Stimulated activated CD8-positive, alpha-beta memory T cell treated with anti-CD3 and anti-CD28 coated beads, Interleukin-2, amount 100 ng/mL, for 1 hour (primary cell): ENCODE data around the gene KDM4D.
"Not testable (repeated sequence)": the region's sequence is repeated elsewhere in the genome, so short reads cannot be mapped to it uniquely, and the experiment has no call there.

Experiments
- DNase-seq, 2 donors: peaks; one replicate each; pipeline ENCODE4 v3.0.0-alpha.2; 2020; ENCODE audit warnings: low read depth in 2 of 2

KDM4D gene

DNA sequence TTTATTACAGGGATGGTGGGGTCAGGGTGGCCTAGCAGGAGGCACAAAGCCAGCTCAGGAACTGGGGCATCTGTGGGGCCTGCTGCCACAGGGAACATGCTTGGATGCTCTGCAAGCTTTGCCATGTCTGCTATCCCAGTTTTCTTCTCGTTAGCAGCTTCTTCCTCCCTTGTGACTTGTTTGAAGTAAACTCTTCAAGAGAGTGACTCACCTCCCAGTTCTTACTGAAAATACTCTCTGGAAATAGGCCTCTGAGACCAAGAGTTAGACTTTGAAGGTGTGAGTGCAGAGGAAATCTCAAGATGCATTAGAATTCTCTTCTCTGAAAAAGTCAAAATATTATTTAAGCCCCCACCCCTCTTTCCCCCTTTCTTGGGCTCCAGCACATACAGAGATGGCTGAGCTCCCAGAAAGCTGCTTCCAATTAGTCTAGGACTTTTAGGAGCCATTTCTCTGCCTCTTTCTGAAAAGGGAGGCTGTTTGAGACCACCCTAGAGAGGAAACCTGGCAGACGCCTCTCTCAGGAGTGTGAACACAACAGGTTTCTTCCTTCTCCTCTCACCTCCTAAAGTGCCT, 15.3 kb upstream of the KDM4D start:
- DNase-seq: no peak

DNA sequence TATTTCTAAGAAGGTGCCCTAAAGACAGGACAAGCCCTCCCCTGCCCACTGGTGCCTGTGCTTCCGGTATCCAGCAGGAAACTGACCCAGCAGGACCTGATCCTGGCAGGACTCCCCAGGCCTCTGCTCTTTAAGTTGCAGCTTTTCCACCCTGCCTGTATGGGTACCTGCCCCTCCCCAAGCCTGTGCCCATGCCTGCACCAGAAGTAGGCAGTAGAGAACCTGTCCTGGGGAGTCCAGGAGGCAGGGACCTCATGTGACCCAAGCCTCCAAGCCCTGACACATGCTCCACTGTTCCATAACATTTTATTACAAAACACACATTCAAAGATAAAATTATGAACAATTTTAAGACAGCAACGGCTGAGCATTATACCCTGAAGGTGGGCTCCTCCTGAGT, 14.3 kb upstream of the KDM4D start:
- DNase-seq: no peak

DNA sequence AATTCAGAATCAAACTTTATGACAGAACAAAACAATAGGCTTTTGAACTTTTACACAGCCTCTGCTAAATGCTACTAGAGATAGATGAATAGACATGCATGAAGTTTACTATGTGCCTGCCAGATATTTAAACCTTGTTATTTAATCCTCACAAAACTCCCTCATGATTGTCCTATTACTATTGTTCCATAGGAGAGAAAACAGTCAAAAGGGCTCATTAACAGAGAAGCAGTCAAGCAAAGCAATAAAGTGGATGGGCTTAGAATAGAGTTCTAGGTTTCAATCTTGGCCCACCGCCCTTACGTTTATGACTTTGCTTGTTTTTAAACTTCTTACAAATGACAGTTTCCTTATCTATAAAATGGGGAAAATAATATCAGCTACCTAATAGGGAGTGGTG, 13.0 kb upstream of the KDM4D start:
- no peak for DNase-seq

DNA sequence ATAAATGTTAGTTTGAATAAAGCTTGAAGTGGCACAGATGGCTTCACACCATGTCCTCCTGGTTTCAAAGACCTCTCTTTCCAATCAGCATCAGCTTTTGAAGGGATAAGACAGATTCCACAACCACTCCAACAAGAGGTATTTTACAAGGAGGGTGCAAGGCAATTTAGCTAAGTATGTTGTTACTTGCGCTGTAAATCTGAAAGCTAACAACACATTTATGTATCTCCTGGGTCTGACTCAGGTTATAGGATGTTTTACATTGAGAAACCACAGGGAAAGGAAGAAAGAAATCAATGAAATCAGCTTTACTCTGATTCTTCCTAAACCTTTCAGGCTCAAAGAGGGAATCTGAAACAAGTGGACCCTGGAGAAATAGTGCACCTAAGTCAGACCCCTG, 12.3 kb upstream of the KDM4D start:
- DNase-seq: no peak

DNA sequence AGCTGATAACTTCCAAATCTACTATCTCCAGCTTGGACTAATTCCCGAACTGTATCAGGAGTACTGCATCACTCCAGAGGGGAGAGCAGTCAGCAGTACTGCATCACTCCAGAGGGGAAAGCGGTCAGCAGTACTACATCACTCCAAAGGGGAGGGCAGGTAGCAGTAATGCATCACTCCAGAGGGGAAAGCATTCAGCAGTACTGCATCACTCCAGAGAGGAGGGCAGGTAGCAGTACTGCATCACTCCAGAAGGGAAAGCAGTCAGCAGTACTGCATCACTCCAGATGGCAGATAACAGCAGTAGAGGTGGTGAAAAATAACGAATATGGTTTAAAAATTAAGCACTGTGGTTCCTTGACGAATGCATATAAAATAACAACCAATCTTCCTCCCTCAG, 8.6 kb upstream of the KDM4D start:
- no peak for DNase-seq

DNA sequence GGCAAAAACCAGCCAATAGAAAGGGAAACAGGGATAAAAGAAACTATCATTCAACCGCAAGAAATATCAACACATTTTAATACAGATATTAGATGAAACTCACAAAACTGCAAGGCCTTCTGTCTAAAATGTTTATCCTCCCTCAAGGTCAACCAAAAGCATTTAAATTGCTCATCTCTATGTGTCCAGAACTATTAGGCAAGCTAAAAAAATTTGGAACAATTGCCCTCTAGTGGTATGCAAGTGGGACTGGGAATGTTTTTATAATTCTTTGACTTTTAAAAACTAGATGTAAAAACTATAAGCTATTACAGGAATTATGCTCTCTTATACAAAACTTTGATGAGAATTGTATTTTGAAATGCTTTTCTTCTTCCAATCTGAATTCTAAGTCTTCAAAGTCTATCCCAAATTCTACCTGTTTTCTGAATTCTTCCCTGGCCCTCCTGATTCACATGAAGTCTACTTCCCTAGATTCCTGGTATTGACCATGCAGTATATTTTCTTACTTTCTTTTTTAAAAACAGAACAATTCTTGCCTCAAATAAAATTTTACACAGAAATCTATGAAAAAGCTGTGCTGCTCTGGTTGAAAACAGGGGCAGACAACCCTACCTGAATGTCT, 5.1 kb upstream of the KDM4D start:
- no peak for DNase-seq

DNA sequence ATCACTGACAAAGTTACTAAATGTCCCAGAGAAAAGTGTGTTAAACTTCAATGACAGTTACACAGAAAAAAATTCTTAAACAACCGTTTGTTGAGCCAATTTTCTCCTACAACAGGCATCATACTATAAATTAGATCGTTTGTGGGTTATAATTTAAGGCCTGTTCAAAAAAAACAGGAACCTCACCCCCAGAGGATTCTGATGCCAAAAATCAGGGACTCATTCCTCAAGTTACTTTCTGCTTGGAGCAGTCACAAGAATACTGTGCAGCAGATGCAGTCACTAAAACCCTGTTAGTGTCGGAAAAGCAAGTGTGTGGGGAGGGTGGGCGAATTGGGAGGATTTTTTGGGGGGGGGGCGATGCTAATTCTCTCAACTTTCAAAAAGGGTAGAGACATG, 810 bp upstream of the KDM4D start:
- DNase-seq: no peak

DNA sequence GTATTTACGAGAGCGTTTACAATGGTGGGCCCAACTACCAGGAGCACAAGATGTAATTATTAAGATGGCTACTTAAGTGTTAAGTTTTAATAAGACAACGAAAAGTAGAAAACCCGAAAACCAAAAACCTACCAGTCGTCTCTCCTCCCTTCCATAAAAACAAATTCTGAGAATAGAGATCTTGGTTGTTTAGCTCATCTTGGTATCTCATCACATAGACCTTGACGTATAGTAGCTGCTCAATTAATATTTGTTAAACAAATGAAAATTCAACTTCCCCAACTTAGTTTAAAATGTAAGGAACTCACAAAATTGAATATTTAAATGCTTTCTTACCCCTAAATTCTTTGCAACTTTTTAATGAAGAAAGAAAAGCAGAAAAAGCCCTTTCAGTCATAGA, 669 bp downstream of the KDM4D start:
- no peak for DNase-seq

DNA sequence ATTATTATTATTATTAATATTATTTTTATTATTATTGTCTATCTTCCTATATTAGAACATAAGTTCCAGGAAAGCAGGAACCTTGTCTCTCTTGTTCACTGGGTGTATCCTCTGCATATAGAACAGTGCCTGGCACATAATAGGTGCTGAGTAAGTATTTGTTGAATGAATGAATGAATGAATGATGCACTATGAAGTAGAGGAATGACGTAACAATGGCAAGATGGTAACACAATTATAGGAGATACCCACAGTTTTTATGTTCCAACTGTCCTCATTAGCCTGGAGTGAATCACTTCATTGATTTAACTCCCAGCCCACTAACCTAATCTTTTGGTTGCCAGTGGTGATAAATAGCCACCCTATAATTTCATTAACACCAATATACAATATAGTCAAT, 2.1 kb downstream of the KDM4D start:
- no peak for DNase-seq

DNA sequence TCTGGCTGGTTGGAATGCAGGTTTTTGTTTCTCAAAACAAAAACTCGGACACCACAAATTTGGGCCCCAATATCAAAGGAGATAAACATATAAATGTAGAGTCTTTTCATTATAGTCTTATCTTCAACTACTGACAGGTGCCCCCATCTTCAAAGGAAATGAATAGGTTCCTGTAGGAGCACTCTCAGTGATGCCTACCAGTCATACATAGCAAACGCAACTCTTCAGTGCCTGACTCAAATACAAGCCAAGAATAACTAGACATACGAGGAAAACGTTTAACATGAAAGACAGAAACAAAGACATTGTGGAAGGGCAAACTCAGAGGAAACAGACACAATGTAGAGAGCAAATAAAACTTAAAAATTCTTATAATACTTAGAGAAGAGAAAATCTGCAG, 13.9 kb downstream of the KDM4D start:
- no peak for DNase-seq

DNA sequence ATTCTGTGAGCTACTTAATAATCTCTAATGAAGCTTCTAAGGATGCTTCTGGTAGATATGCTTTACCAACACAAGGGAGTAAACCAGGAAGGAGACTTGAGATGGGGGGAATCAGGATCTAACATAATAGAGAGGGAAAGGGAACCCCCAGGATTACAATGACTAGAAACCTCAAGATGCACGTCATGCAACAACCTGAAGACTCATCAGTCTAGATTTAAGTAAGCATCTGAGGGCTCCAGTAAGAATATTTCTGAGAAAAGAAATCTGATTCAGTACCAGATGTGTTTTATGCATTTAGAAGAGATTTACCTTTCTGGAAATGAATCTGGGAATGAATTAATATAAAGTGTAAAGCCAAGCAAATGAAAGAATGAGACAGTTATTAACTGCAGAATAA, 15.2 kb downstream of the KDM4D start:
- DNase-seq: no peak

DNA sequence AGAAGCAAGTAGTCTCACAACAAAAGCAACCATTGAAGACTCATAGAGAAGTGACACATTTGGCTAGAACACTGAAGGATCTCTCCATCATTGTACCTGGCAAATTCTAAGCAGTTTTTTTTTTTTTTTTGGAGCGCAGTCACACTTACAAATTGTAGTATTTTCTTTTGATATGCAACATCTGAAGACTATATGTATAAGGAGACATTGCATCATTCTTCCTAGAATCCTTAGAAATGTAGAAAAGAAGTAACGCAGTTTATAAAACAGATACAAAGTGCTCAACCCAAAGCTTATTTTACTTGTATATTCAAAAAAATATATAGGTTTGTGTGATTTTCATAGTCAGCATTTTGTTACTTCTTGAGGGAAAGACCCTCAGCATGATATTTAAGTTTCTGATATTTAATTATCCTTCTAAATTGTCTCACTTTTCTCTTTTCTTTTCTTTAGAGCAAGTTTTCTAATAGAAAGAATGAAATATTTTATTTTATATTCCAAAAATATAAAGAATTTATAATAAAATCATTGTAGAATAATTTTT, 20.0 kb downstream of the KDM4D start:
- DNase-seq: no peak

DNA sequence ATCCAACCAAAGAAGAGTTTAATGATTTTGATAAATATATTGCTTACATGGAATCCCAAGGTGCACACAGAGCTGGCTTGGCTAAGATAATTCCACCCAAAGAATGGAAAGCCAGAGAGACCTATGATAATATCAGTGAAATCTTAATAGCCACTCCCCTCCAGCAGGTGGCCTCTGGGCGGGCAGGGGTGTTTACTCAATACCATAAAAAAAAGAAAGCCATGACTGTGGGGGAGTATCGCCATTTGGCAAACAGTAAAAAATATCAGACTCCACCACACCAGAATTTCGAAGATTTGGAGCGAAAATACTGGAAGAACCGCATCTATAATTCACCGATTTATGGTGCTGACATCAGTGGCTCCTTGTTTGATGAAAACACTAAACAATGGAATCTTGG, 23.9 kb downstream of the KDM4D start:
- no peak for DNase-seq

DNA sequence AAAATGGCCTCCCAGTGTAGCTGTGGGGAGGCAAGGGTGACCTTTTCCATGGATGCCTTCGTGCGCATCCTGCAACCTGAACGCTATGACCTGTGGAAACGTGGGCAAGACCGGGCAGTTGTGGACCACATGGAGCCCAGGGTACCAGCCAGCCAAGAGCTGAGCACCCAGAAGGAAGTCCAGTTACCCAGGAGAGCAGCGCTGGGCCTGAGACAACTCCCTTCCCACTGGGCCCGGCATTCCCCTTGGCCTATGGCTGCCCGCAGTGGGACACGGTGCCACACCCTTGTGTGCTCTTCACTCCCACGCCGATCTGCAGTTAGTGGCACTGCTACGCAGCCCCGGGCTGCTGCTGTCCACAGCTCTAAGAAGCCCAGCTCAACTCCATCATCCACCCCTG, 24.8 kb downstream of the KDM4D start:
- DNase-seq: no peak

DNA sequence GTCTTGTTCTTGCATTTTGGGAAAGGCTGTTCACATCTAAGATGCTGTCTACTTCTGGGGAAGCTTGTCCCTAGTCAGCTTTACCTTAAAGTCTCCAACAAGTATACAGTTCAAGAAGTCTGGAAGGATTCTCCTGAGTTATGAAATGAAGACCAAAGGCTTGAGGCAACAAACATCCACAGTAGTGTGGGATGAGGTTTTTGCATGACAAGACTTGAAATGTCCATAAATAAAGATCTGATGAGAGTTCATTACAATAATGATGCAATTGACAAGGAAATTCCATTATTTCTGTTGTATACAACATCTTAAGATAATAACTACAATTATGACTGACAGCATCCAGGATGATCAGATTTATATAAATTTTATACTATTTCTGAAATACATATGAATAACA, 30.2 kb downstream of the KDM4D start:
- no peak for DNase-seq

DNA sequence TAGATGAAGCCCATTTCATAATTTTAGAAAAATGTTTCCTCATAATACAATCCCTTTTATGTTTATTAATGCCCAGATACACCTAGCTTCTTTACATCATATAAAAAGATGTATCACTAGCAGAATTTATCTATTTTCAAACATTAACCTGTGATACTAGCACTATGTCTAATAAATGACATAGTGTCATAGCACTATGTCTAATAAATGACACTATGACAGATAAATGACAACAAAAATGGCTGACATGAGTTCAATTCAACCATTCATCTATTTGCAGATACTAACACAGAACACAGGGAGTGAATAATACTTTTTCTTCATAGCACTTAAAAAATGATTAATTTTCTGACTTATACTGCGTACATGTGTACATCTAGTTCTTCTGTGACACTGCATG, 32.1 kb downstream of the KDM4D start:
- DNase-seq: no peak

DNA sequence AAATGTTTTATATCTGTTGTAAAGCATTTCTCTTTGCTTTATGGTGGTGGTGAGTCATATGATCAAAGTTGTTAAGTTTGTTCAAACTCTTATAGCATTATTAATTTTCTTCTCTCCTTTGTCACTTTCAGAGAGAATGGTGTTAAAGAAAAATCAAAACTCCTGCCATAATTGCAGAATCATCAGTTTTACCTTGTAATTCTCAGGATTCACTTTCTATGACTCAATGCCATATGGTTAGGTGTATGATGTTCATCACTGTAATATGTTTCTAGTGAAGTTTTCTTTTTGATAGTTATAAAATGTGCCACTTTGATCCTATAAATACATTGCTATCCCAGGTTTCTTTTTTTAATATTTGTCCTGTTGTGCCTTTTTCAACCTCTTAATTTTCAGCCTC, 37.9 kb downstream of the KDM4D start:
- no peak for DNase-seq

DNA sequence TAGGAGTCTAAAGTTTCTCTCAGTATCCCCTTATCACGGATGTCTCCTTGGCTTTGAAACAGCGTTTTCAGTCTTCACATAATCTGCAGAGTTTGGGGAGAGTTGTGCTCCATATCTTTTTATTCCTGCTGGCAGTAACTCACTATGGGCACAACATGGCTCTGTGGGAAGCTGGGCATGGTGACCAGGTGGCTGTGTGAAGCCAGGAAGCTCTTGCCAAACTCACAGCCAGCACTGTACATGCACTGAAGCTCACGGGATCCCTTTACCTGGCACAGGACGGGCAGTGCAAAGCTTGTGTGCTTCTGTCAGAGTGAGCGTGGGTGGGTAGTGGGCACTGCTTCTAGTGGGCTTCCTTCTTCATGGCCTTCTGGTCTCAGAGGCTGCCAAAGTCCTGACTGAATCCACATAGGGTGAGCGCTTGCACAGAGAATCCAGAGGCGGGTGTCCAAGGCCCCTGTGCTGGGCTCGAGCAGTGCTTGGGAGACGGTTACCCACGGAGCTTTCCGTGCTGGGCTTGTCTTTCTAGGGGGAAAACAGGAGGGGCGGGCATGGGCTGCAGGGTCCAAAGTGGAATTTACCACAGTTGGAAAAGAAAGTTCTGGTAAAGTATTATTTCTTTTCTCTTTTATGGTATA, 40.8 kb downstream of the KDM4D start:
- DNase-seq: no peak

DNA sequence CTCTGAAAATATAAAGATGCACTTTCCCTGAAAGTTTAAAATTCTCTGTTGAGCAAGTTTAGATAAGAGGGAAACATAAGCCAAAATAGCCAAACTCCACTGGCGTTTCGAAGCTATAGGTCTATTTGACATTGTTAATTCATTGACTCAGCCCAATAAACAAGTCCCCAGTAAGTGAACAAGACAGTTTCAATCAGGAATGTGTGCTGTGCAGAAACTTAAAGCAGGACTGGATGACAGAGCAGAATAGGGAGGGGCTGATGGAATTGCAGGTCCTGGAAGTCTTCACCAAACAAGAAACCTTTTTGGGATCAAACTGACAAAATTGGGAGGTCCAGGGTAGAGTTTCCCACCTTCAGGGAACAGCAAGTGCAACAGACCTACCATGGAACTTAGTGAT, 42.6 kb downstream of the KDM4D start:
- DNase-seq: no peak

DNA sequence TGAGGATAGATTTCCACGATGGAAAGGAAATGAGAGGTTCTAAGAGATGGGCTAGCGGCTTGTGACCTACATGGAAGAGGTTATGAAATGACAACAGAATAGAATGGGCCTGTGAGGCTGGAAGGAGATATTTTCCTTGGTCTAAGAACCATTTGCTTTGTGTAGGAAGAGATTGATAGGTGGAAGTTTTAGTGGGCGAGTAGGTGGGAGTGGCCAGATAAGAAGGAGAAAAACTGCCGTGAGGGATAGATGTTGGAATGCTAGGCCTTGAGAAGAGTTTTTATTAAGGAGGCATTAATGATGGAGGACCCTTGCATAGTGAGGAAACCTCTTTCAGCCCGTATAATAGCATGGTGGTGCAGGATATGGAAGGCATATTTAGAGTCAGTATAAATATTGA, 48.0 kb downstream of the KDM4D start:
- not testable (repeated sequence) for DNase-seq

DNA sequence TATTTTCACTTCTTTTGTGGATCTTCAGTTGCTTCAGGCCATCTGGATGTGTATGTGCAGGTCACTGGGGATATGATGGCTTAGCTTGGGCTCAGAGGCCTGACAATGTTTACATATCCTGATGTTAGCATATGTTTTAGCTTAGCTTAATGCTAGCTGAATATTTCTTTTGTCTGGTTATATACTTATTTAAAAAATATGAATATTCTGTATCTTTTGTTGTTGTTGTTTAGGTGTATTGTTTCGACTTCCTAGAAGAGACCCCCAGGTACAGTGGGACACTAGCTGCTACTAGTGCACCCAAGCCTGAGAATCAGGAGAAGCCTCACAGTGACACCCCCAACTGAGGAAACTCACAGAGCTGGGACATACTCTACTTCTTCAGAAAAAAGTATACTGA, 51.4 kb downstream of the KDM4D start, which contains the start of gene KDM4E:
Gene KDM4E, plus strand, starts transcription at position 301 of the 400 bp plus-strand sequence. CDS start 300 bp downstream, outside the sequence.
- no peak for DNase-seq

DNA sequence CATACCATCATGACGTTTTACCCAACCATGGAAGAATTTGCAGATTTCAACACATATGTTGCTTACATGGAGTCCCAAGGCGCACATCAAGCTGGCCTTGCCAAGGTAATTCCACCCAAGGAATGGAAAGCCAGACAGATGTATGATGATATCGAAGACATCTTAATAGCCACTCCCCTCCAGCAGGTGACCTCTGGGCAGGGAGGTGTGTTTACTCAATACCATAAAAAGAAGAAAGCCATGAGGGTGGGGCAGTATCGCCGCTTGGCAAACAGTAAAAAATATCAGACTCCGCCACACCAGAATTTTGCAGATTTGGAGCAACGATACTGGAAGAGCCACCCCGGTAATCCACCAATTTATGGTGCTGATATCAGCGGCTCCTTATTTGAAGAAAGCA, 52.1 kb downstream of the KDM4D start:
- not testable (repeated sequence) for DNase-seq

DNA sequence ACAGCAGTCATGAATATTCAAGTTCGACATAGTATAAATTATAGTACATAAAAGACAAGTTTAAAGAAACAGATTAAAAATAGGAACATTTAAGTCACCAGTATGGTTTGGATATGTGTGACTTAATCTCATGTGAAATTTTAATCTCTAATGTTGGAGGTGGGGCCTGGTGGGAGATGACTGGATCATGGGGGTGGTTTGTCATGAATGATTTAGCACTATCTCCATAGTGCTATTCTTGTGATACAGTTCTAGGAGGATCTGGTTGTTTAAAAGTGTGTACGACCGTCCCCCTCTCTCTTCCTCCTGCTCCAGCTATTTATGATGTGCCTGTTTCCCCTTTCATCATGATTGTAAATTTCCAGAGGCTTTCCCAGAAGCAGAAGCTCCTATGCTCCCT, 54.8 kb downstream of the KDM4D start:
- no peak for DNase-seq
